ENCODE measurements around the gene DOK5.

GRCh38 chr20:54654450-54654849 lies 179.1 kb downstream of the DOK5 start:
- TF ChIP-seq CTCF (IDR thresholded peaks at IDR 0.05): no peak
- no peak for TF ChIP-seq POLR2A (IDR thresholded peaks at IDR 0.05)

Data from adrenal gland (tissue), 5 donors.